Ovary (tissue), 9 donors: ENCODE measurements around the gene LYL1. TPM values are rescaled to one million over a fixed set of nuclear protein-coding genes. Genes with fewer than 3 reads are reported as not detected.
"Not testable (repeated sequence)": the region's sequence is repeated elsewhere in the genome, so short reads cannot be mapped to it uniquely, and the experiment has no call there.

Source experiments
- DNase-seq, 5 donors: peaks; one replicate each; pipeline ENCODE4 v3.0.0-alpha.2; 2019 to 2020
- H3K27ac ChIP-seq, 2 donors: fragments of 200-600 bp; one replicate each; pipeline versions ENCODE4 v1.5.1 to v1.8.0; 2019 to 2022
- H3K27me3 ChIP-seq: fragments of 200-600 bp; one replicate; pipeline ENCODE4 v1.8.0; 2022
- H3K36me3 ChIP-seq: fragments of 200-600 bp; sonication (generic); one replicate; pipeline ENCODE4 v1.5.1; 2019
- H3K4me1 ChIP-seq: one replicate; pipeline ENCODE4 v1.8.1; 2013; ENCODE audit warnings: mild to moderate bottlenecking, moderate library complexity; ENCODE audit not compliant: insufficient read depth
- H3K4me3 ChIP-seq: fragments of 200-600 bp; sonication (generic); one replicate; pipeline ENCODE4 v1.5.1; 2017
- H3K9me3 ChIP-seq, 2 donors: fragments of 200-600 bp in 1 of 2; sonication (generic) in 1 of 2; one replicate each; pipeline versions ENCODE4 v1.5.1 to v1.8.1; 2013 to 2019; ENCODE audit warnings: mild to moderate bottlenecking in 1 of 2, moderate library complexity in 1 of 2
- CTCF ChIP-seq, 3 donors: fragments of 450-650 bp in 2 of 3; fragments of 200-600 bp in 1 of 3; IDR thresholded peaks; one replicate each; pipeline versions ENCODE4 v1.5.1 to v1.8.0; 2016 to 2022; ENCODE audit warnings: antibody characterized with exemption in 3 of 3, mild to moderate bottlenecking in 1 of 3
- EP300 ChIP-seq: sonication (generic); formaldehyde crosslinking; IDR thresholded peaks from one replicate; pipeline ENCODE4 v1.6.1; 2017; ENCODE audit warnings: antibody characterized with exemption
- POLR2A ChIP-seq: fragments of 450-650 bp; IDR thresholded peaks from one replicate; pipeline ENCODE4 v1.6.1; 2017; ENCODE audit warnings: antibody characterized with exemption, mild to moderate bottlenecking, moderate library complexity
- WGBS, 3 donors: extraction: QIAGEN DNeasy Blood & Tissue Kit in 1 of 3; methylation state at CpG; one replicate each; pipeline versions ENCODE4 v1.1.5 to v1.1.7; 2013 to 2017; 5-methylcytosine and 5-hydroxymethylcytosine counted together
- intact Hi-C, 4 donors: fragments of 100-400 bp; cut with DNase I; formaldehyde crosslinking; loops; one replicate each; pipeline versions ENCODE4 v1.11.0 to v1.15.1; 2022 to 2023
- polyA plus RNA-seq, 2 donors: library from polyadenylated mRNA; stranded (reverse); fragments of 200-250 nt in 1 of 2; fragments of 350-450 nt in 1 of 2; fragmentation: Illumina TruSeq in 1 of 2; extraction: RNeasy Lipid Tissue Mini Kit (QIAGEN cat#74804) in 1 of 2; gene quantifications; one replicate each; pipeline ENCODE4 v1.2.3, GENCODE V29; 2013 to 2014
- total RNA-seq, 7 donors: library from RNA; depleted of rRNA in 2 of 7; stranded (reverse); fragments of >200 nt in 2 of 7; fragmentation: NEBNext Ultra II Directional in 3 of 7; extraction: Animal tissue kit (Norgen Biotek cat#: 25700) in 3 of 7; gene quantifications; one replicate each; pipeline versions ENCODE4 v1.1.0 to v1.2.4, GENCODE V29; 2016 to 2023
- donor health status: DM: no; HTN: no; CAD: no; lungs with moderate emphysema.
- donor health status: DM: no; HTN: no; CAD: no.
- donor health status: Bipolar disorder and iron deficiency.
- donor health status: DM: yes; HTN: yes; CAD: no.
- donor health status: DM: no; HTN: no; CAD: no.
- donor health status: DM: yes; HTN: yes; CAD: no.

The LYL1 gene
- total and polyA plus RNA-seq, 9 donors = 0.90 to 7.4 (median 5.0) TPM

DNA sequence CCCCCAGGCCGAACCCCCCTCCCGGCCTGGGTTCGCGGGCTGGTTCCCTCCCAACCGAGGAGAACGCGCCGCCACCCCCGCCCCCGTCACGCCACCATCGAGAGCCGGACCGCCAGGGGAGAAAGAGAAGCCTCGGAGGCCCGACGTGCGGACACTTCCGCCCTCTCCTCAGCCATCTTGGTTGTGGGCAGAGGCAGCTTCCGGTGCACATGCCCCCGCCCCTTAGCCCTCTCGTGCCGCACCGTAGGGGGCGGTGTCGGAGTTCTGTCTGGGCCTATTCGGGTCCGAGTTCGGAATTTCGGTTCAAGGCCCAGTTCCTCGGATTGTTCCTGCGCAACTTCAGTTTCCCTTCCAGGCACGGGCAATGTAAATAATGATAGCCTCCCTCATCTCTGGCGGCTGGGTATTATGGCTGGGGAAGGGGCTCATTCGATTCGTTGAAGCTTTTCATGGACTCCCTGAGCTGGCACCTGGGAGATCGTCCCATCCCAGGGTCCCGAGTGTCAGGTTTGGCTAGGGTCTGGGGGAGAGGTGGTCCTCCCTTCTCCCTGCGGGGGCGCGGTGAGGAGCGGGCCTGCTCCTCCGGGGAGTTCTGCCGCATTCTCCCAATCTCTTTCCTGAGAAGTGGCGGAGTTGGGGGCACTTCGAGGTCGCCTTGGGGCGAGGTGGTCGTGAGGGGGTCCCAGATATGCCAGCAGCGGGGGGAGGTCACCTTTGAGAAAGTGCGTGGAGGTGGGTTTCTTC lies 47.7 kb upstream of the LYL1 start, which contains the start of the genes IER2 and STX10:
TSS of gene IER2 (plus strand) at position 225 of the 744 bp plus-strand sequence. CDS start 2,776 bp downstream, outside the sequence.
TSS of gene STX10 (minus strand) at position 189 of the 744 bp plus-strand sequence. CDS start 202 bp downstream, outside the sequence.
- Histone ChIP-seq H3K27me3 (no peaks in the 10 kb centered on the region), H3K36me3 (no peaks in the 10 kb centered on the region), H3K4me1 (peaks cover 9% of the 10 kb centered on the region), H3K4me3 (peak within 1 kb of the TSS; percentile 87), H3K27ac (peak within 1 kb of the TSS; percentile 94 to 96), H3K9me3 (no peaks in the 10 kb centered on the region)
- TF ChIP-seq EP300 (peak; percentile 7), POLR2A (peak; percentile 93), CTCF (IDR thresholded peaks at IDR 0.05) (peak; percentile 62 to 73 (median 72))
- WGBS, 3 donors = 0 to 1% (median 0%) methylated on average over 51 of the region's 51 CpGs
- DNase-seq = peak; percentile 96 to 97 (median 97)
- intact Hi-C loops = loop anchor here in 1 of 4 donors (5.0 kb wide), 1 partner anchor 53 kb away; no protein-coding TSS in a partner anchor

DNA sequence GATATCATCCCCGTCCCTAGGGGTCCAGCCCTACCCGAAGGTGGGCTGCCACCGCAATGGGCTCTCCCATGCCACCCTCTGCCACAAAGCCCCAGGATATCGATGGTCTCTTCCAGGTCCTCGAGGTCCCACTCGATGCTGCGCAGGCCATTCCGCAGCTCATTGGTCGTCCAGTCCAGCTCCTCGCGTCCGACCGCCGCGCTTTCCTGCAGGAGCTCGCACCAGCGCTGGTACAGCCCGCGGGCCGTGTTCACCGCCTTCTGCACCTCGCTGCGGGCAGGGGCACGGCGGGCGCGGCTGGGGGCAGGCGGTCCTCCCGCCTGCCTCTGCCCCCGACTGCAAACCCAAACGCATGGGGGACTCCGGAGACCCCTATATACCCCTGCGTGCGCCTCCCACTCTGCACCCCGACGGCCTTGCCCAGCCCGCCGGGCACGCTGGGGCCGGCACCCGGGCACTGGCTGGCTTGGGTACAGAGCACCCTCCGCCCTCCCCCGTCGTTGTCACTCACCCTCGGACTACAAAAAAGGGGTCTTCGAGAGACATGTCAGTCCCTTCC lies 47.0 kb upstream of the LYL1 start:
- no peaks in the 10 kb centered on the region for H3K36me3 ChIP-seq
- peak overlapping the region; percentile 94 to 96 for H3K27ac ChIP-seq
- TF ChIP-seq POLR2A (no peak), CTCF (IDR thresholded peaks at IDR 0.05) (no peak), EP300 (no peak)
- no peaks in the 10 kb centered on the region for H3K9me3 ChIP-seq
- intact Hi-C loops = loop anchor here in 2 of 4 donors (5.0 to 10.0 kb wide), 2 partner anchors 52 to 115 kb away; no protein-coding TSS in a partner anchor
- H3K4me3 ChIP-seq = peak overlapping the region; percentile 87
- WGBS, 3 donors = 1% methylated on average over 44 to 46 of the region's 46 CpGs
- DNase-seq = peak; percentile 49 to 75 (median 70)
- H3K27me3 ChIP-seq = no peaks in the 10 kb centered on the region
- peaks cover 7% of the 10 kb centered on the region for H3K4me1 ChIP-seq

GRCh38 chr19:13149173-13149627 lies 46.5 kb upstream of the LYL1 start:
- peak overlapping the region; percentile 87 for H3K4me3 ChIP-seq
- H3K36me3 ChIP-seq, H3K27ac ChIP-seq, H3K9me3 ChIP-seq, H3K27me3 ChIP-seq, H3K4me1 ChIP-seq: not testable (repeated sequence)
- peak in 1 of 5 donors; percentile 42 for DNase-seq
- intact Hi-C loops = loop anchor here in 1 of 4 donors (10.0 kb wide), 1 partner anchor 116 kb away; no protein-coding TSS in a partner anchor
- 20 to 25% (median 20%) methylated on average over 17 of the region's 17 CpGs for WGBS, 3 donors

DNA sequence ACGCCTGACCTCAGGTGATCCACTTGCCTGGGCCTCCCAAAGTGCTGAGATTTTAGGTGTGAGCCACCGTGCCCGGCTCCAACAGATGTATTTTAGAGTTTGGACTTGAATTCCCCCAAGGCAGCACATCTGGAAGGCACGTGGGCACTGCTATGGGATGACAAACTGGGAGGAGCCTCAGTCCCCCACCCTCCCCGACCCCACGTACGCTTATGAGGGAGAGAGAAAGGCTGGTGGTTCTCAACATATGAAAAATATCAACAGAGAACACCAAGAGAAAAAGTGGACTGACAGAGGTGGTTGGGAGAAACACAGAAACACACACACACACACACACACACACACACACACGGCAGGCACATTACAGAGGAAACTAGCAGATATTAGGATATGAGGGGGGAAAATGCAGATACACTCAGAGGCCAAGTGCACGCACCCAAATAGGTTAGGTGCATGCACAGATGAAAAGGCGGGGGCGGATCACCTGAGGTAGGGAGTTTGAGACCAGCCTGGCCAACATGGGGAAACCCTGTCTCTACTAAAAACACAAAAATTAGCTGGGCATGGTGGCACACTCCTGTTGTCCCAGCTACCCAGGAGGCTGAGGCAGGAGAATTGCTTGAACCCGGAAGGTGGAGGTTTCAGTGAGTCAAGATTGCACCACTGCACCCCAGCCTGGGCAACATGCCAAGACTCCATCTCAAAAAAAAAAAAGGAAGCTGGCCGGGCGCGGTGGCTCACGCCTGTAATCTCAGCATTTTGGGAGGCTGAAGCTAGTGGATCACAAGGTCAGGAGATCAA lies 44.3 kb upstream of the LYL1 start:
- TF ChIP-seq EP300 = no peak
- TF ChIP-seq CTCF (IDR thresholded peaks at IDR 0.05) = no peak
- no peak for TF ChIP-seq POLR2A
- WGBS, 3 donors = 46 to 69% (median 55%) methylated on average over 16 of the region's 16 CpGs
- Histone ChIP-seq H3K27ac (no peak overlapping the region), H3K4me1 (peaks cover 7% of the 10 kb centered on the region), H3K4me3 (no peak overlapping the region), H3K27me3 (no peaks in the 10 kb centered on the region), H3K9me3 (no peaks in the 10 kb centered on the region), H3K36me3 (no peaks in the 10 kb centered on the region)
- peak in 1 of 5 donors; percentile 34 for DNase-seq
- intact Hi-C loops = loop anchor here in 1 of 4 donors (10.0 kb wide), 1 partner anchor 118 kb away; no protein-coding TSS in a partner anchor
